Epithelial cell of proximal tubule (primary cell): ENCODE data around the gene ALKBH5. TPM values are rescaled to one million over a fixed set of nuclear protein-coding genes. Genes with fewer than 3 reads are reported as not detected.

Experiments
- DNase-seq: peaks from one replicate; pipeline ENCODE4 v3.0.0-alpha.2; 2011; ENCODE audit warnings: low read depth
- H3K4me3 ChIP-seq: 2 replicates; pipeline ENCODE4 v1.5.1; 2011; ENCODE audit warnings: low read depth, mild to moderate bottlenecking, low read length
- total RNA-seq: library from RNA; depleted of rRNA; stranded (reverse); fragments of >200 nt; gene quantifications from 2 replicates; pipeline ENCODE4 v1.2.3, GENCODE V29; 2015
- TF ChIP-seq, protein P1 (sequence below): conservative IDR thresholded peaks from 2 replicates; pipeline ENCODE4 v1.5.1; 2012; ENCODE audit warnings: low read depth, mild to moderate bottlenecking, low read length

ALKBH5 gene
- total RNA-seq, 1 donor from 2014 or later, result 81.2 TPM

DNA sequence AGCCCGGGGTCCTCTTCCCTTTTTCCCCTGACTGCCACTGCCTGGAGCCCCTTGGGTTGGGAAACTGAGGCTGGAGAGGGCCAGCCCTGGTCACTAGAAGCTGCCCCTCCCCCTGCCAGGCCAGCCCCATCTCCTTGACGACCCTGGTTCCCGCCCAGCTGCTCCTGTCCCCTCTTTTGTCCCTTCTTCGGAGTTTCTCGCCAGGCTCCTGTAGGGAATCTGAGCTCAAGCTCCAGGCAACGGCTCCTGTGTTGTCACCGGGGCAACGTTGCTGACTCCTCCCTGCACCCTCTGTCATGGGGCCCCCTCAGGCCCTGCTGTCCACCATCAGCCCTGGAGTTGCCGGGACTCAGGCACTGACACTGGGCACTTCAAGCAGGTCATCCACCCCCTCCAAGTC is 47.5 kb downstream of the ALKBH5 start:
- DNase-seq, result no peak
- TF ChIP-seq, protein P1, sequence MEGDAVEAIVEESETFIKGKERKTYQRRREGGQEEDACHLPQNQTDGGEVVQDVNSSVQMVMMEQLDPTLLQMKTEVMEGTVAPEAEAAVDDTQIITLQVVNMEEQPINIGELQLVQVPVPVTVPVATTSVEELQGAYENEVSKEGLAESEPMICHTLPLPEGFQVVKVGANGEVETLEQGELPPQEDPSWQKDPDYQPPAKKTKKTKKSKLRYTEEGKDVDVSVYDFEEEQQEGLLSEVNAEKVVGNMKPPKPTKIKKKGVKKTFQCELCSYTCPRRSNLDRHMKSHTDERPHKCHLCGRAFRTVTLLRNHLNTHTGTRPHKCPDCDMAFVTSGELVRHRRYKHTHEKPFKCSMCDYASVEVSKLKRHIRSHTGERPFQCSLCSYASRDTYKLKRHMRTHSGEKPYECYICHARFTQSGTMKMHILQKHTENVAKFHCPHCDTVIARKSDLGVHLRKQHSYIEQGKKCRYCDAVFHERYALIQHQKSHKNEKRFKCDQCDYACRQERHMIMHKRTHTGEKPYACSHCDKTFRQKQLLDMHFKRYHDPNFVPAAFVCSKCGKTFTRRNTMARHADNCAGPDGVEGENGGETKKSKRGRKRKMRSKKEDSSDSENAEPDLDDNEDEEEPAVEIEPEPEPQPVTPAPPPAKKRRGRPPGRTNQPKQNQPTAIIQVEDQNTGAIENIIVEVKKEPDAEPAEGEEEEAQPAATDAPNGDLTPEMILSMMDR, result no peak
- H3K4me3 ChIP-seq, result no peak overlapping the region

DNA sequence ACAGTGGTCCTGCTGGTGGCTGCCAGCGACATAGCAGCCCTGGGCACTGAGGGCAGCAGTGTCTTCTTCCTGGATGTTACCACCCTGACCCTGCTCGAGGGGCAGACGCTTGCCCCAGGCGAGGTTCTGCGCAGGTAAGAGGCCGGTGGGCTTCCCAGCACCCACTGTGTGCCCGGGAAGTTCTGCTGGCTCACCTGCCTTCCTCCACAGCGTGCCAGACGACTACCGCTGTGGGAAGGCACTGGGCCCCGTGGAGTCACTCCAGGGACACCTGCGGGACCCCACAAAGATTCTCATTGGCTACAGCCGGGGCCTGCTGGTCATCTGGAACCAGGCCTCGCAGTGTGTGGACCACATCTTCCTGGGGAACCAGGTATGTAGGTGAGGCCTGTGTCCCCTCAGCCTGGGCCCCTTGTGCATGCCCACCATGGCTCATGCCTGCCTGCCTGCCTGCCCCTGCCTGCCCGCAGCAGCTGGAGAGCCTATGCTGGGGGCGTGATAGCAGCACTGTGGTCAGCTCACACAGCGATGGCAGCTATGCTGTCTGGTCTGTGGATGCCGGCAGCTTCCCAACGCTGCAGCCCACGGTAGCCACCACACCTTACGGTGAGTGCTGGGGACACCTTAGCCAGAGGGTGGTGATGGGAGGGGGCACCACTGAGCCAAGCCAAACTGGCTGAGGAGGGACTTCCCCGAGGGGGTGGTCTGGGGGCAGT is 50.3 kb downstream of the ALKBH5 start:
- DNase-seq, result no peak
- H3K4me3 ChIP-seq, result no peak overlapping the region
- TF ChIP-seq, protein P1, result no peak

DNA sequence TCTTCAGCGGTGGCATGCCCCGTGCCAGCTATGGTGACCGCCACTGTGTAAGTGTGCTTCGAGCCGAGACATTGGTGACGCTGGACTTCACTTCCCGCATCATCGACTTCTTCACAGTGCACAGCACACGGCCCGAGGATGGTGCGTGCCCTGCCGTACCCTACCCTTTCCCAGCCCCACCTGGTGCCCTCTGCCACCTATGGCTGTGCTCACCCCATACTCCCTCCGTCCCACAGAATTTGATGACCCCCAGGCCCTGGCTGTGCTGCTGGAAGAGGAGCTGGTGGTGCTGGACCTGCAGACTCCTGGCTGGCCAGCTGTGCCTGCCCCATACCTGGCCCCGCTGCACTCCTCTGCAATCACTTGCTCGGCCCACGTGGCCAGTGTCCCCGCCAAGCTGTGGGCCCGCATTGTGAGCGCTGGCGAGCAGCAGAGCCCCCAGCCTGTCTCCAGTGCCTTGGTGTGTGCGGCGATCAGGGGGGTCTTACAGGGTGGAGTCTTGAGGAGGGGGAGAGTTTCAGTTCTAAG is 51.3 kb downstream of the ALKBH5 start:
- no peak overlapping the region for H3K4me3 ChIP-seq
- DNase-seq, result no peak
- TF ChIP-seq, protein P1, result no peak

DNA sequence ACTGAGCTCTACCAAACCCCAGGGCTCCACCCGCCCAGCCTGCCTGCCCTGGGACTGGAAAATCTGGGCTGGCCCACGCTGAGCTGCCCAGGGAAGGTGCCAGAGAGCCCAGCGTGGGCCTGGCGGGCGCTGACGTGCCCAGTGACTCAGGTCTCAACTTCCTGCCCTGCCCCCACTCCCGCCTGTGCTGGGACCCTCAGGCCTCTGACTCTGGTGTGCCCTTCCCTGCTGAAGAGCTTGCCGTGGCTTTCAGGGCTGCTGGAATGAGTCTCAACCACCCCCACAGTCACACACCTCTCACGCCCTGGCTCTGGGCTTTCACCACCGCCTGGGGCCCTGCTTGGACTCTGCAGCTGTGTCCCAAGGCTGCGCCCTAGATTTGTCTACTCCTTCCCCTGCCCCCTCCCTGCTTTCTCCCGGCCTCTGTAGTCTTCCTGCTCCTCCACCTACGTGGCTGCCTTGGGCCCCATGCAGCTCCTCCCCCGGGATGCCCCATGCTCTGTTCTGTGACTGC is 52.2 kb downstream of the ALKBH5 start:
- TF ChIP-seq, protein P1, result no peak
- H3K4me3 ChIP-seq, result no peak overlapping the region
- no peak for DNase-seq

DNA sequence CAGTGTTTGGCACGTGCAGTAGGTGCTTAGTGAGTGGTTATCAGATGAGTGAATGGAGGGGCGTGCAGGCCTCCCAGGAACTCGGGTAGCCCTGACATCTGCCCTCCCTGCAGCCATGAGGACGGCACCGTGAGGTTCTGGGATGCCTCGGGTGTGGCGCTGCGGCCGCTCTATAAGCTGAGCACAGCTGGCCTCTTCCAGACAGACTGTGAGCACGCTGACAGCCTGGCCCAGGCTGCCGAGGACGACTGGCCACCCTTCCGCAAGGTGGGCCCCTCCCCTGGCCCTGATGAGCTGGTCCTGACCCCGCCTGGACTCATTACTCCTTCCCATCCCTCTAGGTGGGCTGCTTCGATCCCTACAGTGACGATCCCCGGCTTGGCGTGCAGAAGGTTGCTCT is 52.9 kb downstream of the ALKBH5 start:
- DNase-seq, result no peak
- TF ChIP-seq, protein P1, result no peak
- H3K4me3 ChIP-seq, result no peak overlapping the region

DNA sequence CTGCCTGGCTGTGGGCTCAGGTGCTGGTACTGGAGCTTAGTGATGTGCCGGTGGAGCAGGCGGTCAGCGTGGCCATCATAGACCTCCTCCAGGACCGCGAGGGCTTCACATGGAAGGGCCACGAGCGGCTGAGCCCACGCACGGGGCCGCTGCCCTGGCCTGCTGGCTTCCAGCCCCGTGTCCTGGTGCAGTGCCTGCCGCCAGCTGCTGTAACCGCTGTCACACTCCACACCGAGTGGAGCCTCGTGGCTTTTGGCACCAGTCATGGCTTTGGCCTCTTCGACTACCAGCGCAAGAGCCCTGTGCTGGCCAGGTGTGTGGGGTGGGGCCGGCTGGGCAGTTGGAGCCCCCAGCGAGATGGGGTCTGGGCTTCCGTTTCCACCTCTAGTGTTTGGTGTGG is 53.8 kb downstream of the ALKBH5 start:
- TF ChIP-seq, protein P1, result no peak
- DNase-seq, result no peak
- no peak overlapping the region for H3K4me3 ChIP-seq

DNA sequence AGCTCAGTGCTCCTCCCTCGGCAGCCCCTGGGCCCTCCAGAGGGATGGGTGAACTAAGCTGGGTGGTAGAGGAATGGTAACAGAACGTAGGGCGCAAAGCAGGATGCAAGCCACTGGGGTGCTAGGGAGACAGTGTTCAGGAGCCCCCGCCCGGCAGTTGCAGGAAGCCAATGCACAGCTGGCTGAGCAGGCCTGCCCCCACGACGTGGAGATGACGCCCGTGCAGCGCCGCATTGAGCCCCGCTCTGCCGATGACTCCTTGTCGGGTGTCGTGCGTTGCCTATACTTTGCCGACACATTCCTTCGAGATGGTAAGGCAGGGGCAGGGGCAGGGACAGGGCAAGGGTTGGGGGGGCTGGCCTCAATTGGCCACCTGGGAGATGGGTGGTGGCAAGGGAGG is 54.7 kb downstream of the ALKBH5 start:
- TF ChIP-seq, protein P1, result no peak
- no peak overlapping the region for H3K4me3 ChIP-seq
- DNase-seq, result no peak
